Muscle of leg (tissue), 11 donors: ENCODE measurements around the gene CCS. TPM values are rescaled to one million over a fixed set of nuclear protein-coding genes. Genes with fewer than 3 reads are reported as not detected.
"Not testable (repeated sequence)": the region's sequence is repeated elsewhere in the genome, so short reads cannot be mapped to it uniquely, and the experiment has no call there.

Experiments used
- DNase-seq: peaks from one replicate; pipeline ENCODE4 v3.0.0; 2013
- H3K27ac ChIP-seq: one replicate; pipeline ENCODE4 v1.5.1; 2013; ENCODE audit warnings: mild to moderate bottlenecking, low read length, control low read depth
- H3K27me3 ChIP-seq: one replicate; pipeline ENCODE4 v1.6.1; 2013; ENCODE audit warnings: low read length; ENCODE audit not compliant: control insufficient read depth, insufficient read depth
- H3K36me3 ChIP-seq: one replicate; pipeline ENCODE4 v1.6.1; 2013; ENCODE audit warnings: low read length; ENCODE audit not compliant: control insufficient read depth, insufficient read depth
- H3K4me1 ChIP-seq: one replicate; pipeline ENCODE4 v1.6.1; 2013; ENCODE audit warnings: low read length; ENCODE audit not compliant: control insufficient read depth, insufficient read depth
- H3K4me3 ChIP-seq: one replicate; pipeline ENCODE4 v1.5.1; 2013; ENCODE audit warnings: low read length, control low read depth
- H3K9me3 ChIP-seq: replicated peaks from 2 replicates; pipeline ENCODE4 v1.6.1; 2013; ENCODE audit warnings: low read depth, low read length; ENCODE audit not compliant: control insufficient read depth
- WGBS: methylation state at CpG from one replicate; pipeline ENCODE4 v1.1.5; 2013; ENCODE audit warnings: missing lambda C conversion rate; ENCODE audit not compliant: insufficient coverage; 5-methylcytosine and 5-hydroxymethylcytosine counted together
- polyA plus RNA-seq, 8 donors: library from polyadenylated mRNA; unstranded; fragments of 120-200 nt; gene quantifications; one replicate each; pipeline versions ENCODE4 v1.2.1 to v1.2.3, GENCODE V29; 2013; ENCODE audit warnings: inconsistent platforms in 1 of 8, low replicate concordance in 1 of 8; ENCODE audit not compliant: insufficient read length in 8 of 8, insufficient read depth in 1 of 8
- total RNA-seq: library from RNA; stranded (reverse); fragments of 120-200 nt; gene quantifications from one replicate; pipeline ENCODE4 v1.2.4, GENCODE V29; 2013

The CCS gene
- total and polyA plus RNA-seq, 9 donors, result 30.1 to 49.2 (median 38.1) TPM

GRCh38 chr11:66568124-66568916 lies 24.7 kb upstream of the CCS start, which contains the start of gene CTSF:
CTSF (minus strand) TSS chr11:66568606; CDS start chr11:66568486, 120 bp downstream.
- Histone ChIP-seq H3K4me3 (peak within 1 kb of the TSS; percentile 37), H3K36me3 (peaks cover 10% of the 10 kb centered on the region), H3K27ac (no peak within 1 kb of the TSS), H3K4me1 (peaks cover 10% of the 10 kb centered on the region), H3K9me3 (no peaks in the 10 kb centered on the region), H3K27me3 (peaks cover 4% of the 10 kb centered on the region)
- DNase-seq, result peak; percentile 86
- 4% methylated on average over 76 of the region's 77 CpGs for WGBS

- Histone ChIP-seq H3K27me3 (peaks cover 4% of the 10 kb centered on the region), H3K9me3 (no peaks in the 10 kb centered on the region), H3K4me3 (no peak overlapping the region), H3K27ac (no peak overlapping the region), H3K4me1 (peaks cover 10% of the 10 kb centered on the region), H3K36me3 (peaks cover 5% of the 10 kb centered on the region)
- no peak for DNase-seq
- 72% methylated on average over 7 of the region's 7 CpGs for WGBS
These were observed 23.9 kb upstream of the CCS start for GRCh38 chr11:66569076-66569475.

- H3K36me3 ChIP-seq, result peaks cover 4% of the 10 kb centered on the region
- H3K27me3 ChIP-seq, result peaks cover 4% of the 10 kb centered on the region
- WGBS, result 18% methylated on average over 2 of the region's 5 CpGs
- peaks cover 10% of the 10 kb centered on the region for H3K4me1 ChIP-seq
- H3K4me3 ChIP-seq, result no peak overlapping the region
- no peak overlapping the region for H3K27ac ChIP-seq
- no peaks in the 10 kb centered on the region for H3K9me3 ChIP-seq
- DNase-seq, result no peak
These were observed 22.7 kb upstream of the CCS start for GRCh38 chr11:66570079-66570849.

- 100% methylated on average over 1 of the region's 2 CpGs for WGBS
- H3K36me3 ChIP-seq, result peaks cover 2% of the 10 kb centered on the region
- H3K27me3 ChIP-seq, result peaks cover 4% of the 10 kb centered on the region
- H3K4me3 ChIP-seq, result no peak overlapping the region
- H3K9me3 ChIP-seq, result no peaks in the 10 kb centered on the region
- H3K27ac ChIP-seq, result no peak overlapping the region
- peaks cover 10% of the 10 kb centered on the region for H3K4me1 ChIP-seq
- no peak for DNase-seq
These were observed 22.2 kb upstream of the CCS start for GRCh38 chr11:66570850-66571180.

- no peaks in the 10 kb centered on the region for H3K36me3 ChIP-seq
- peak; percentile 75 for DNase-seq
- peaks cover 3% of the 10 kb centered on the region for H3K27me3 ChIP-seq
- 20% methylated on average over 17 of the region's 25 CpGs for WGBS
- no peak overlapping the region for H3K4me3 ChIP-seq
- peaks cover 4% of the 10 kb centered on the region for H3K4me1 ChIP-seq
- no peaks in the 10 kb centered on the region for H3K9me3 ChIP-seq
- no peak overlapping the region for H3K27ac ChIP-seq
These were observed 13.9 kb upstream of the CCS start for GRCh38 chr11:66579017-66579606.

- 24% methylated on average over 5 of the region's 5 CpGs for WGBS
- no peak overlapping the region for H3K4me3 ChIP-seq
- H3K4me1 ChIP-seq, result peaks cover 4% of the 10 kb centered on the region
- DNase-seq, result peak; percentile 61
- no peaks in the 10 kb centered on the region for H3K9me3 ChIP-seq
- peaks cover 3% of the 10 kb centered on the region for H3K27me3 ChIP-seq
- H3K36me3 ChIP-seq, result no peaks in the 10 kb centered on the region
- H3K27ac ChIP-seq, result no peak overlapping the region
These were observed 12.2 kb upstream of the CCS start for GRCh38 chr11:66580803-66581202.

GRCh38 chr11:66581261-66581660 lies 11.7 kb upstream of the CCS start:
- H3K27me3 ChIP-seq, result peaks cover 3% of the 10 kb centered on the region
- WGBS, result 17% methylated on average over 1 of the region's 3 CpGs
- H3K4me1 ChIP-seq, result peaks cover 4% of the 10 kb centered on the region

GRCh38 chr11:66582565-66583147 lies 10.3 kb upstream of the CCS start:
- H3K27me3 ChIP-seq, H3K4me1 ChIP-seq, H3K36me3 ChIP-seq, H3K9me3 ChIP-seq, H3K4me3 ChIP-seq, H3K27ac ChIP-seq, DNase-seq: not testable (repeated sequence)
- 92% methylated on average over 2 of the region's 3 CpGs for WGBS

More at GRCh38 chr11:66581261-66581660, 11.7 kb upstream of the CCS start:
- Histone ChIP-seq H3K36me3 (no peaks in the 10 kb centered on the region), H3K4me3 (no peak overlapping the region), H3K9me3 (no peaks in the 10 kb centered on the region), H3K27ac (no peak overlapping the region)
- no peak for DNase-seq

- not testable (repeated sequence) for H3K9me3 ChIP-seq, H3K27me3 ChIP-seq, H3K36me3 ChIP-seq, H3K27ac ChIP-seq, DNase-seq, H3K4me1 ChIP-seq, H3K4me3 ChIP-seq
- WGBS, result no CpG with 5 or more reads among the region's 1 CpG
These were observed 7.5 kb upstream of the CCS start for GRCh38 chr11:66585447-66585846.

GRCh38 chr11:66586136-66586535 lies 6.8 kb upstream of the CCS start:
- WGBS, result 38% methylated on average over 2 of the region's 2 CpGs
- H3K4me1 ChIP-seq, result no peaks in the 10 kb centered on the region

More at GRCh38 chr11:66586136-66586535, 6.8 kb upstream of the CCS start:
- Histone ChIP-seq H3K36me3 (no peaks in the 10 kb centered on the region), H3K27me3 (no peaks in the 10 kb centered on the region), H3K4me3 (no peak overlapping the region), H3K27ac (no peak overlapping the region), H3K9me3 (no peaks in the 10 kb centered on the region)
- no peak for DNase-seq
